CD4-positive, alpha-beta T cell treated with Interleukin-17A for 1 hour (primary cell): ENCODE measurements around the gene EFNA5.

Experiments used
- DNase-seq: peaks from one replicate; pipeline ENCODE4 v3.0.0-alpha.2; 2020

Gene EFNA5

DNA sequence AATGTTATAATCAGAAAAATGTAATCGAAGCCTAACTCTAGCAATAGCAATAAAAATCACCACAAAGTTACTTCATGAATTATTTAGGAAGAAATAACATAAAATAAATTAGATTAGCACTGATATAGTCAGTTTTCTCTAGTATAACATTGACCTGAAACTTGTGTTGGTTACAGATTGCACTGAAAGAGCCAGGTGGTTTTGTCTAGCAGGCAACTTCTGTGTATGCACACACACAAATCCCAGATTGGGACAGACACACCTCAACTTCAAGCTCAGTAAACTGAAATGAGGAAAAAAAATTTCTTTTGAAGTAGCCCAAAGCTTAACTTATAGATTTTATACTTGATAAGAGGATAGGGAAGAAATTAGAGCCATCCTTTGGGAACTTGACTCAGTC, 129.3 kb downstream of the EFNA5 start:
- no peak for DNase-seq

DNA sequence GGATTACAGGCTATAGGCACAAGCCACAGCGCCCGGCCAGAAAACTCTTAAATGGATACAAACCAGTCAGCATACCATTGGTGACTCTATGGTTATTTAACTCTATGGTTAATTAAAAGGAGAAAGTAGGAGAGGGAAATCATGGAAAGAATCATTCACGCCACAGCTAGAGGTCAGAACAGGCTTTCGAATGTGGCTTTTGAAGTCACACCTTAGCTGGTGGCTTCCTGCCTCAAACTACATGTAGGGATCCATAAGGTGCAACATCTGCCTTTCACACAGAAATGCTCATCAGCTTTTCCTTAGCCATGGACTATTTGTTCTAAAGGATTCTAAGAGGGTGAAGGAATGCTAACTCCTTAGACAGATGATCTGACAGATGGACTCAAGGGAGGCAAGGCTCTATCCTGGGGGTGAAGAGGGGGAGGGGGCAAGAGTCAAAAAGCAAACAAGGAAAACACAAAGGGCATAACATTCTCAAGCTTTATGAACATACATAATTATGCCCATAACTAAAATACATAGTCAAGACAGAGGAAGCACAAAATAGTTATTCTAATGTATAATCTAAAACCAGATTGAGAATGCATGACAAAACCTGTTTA, 130.9 kb downstream of the EFNA5 start:
- DNase-seq: no peak

DNA sequence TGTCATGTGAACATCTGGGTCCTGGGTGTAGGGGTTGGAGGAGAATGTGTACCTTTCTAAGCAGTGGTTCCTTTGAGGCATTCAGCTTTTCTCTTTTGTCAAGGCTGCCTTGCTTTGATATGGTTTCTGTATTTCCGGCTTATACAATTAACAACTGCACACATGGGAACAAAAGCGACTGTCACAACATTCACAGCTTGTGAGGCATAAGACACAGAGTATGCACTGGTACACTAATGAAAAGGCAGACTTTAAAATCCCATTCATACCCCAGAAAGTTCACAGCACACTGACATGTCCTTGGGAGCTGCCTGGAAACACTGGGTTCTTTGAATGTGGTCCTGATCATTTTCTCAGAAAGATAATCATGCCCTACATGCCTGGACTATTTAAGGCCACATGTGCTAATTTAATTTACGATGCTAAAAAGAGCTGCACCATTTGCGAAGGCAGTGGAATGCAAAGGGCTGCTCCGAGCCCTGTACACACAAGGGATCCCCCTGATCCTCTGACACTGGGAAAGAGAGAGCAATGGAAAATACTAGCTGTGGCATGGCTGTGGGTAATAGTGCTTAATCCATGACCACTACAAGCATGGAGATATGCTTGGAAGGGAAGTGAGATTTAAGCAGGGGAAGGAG, 131.8 kb downstream of the EFNA5 start:
- no peak for DNase-seq

DNA sequence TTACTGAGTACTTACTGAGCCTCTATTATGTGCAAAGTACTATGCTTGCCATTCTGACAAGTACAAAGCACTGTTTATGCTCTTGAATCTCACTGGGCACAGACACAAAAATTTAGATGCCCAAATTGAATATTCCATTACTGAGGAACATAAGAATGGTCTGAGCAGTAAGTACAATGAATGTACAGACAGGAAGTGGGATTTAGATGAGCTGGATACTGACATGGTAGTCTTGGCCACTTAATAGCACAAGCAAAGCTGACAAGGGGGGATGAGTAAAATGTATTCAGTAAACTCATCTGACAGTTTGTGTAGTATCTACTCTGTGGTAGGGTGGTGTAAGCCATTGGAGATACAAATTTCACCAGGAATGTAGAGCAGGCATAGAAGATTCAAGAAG, 132.4 kb downstream of the EFNA5 start:
- no peak for DNase-seq

DNA sequence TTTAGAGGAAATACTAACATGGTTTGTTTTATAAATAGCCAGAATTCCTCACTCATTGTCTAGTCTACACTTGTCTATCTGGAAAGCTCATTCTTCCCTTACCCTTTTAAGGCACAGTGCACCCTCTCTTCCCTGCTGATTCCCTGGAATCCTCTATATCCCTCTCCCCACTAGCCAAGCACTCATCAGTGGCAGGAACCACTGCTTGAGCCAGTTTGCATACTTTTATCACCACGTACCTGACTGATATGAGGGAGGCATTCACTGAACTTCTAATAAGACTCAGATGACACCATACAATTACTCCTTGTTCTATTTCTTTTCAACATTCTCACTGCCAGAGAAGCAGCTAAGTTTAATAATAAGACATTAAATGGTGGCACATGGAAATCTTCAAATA, 134.9 kb downstream of the EFNA5 start:
- no peak for DNase-seq

DNA sequence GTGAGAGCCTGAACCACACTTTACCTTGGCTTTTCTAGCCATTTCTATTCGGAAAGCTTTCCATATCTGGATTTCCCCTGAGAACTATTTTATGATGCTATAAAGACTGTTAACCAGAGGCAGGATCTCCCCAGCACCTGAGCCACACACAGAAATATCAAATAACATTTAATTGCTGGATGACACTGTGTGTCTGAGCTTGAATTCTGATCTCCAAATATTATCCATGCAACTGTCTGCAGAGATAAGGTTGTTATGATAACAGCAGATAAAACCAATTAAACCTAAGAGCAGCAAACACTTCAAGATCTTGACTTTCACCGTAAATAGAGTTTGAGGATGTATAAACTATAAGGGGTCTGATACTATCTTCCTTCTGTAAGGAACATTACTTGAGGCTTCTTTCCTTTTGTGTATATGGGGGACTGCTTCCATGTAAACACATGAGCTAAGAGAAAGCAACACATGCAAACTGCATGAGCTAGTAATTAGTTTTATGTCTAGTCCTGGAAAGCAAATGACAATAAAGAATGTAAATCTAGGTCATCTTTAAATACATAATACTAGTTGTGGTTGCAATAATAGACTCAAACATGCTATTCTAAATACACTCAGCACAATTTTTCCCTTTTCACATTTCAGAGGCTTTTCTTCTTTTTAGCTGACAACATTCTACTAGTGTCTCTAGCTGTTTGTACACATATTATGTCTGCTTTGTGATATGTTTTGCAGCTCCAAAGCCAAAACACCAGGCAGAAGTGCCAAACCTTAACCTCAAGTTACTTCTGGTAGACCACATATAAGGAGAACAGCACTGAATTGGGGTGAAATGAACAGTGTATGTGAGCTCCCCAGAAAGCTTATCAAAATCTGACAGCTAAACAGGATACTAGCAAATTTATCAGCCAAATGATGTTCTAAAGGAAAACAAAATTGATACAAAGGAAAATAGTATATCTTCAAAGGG, 136.5 kb downstream of the EFNA5 start:
- DNase-seq: peak; percentile 19

DNA sequence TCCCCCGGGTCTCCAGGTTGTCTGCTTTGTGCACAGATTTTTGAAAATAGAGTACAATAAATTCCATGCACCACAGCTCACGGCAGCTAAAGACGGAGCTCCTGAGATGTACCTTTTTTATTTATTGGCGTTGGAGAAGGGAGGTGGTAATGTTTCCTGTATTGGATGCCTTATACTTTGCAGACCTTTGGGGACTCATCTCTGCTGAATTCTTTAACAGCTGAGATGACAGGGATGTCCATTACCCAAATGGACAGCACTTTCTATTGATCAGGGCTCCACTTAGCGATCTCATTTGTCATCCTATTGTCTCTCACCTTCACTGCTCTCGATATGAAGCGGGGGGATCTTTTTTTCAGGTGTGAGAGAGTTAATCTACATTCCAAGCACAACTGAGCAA, 137.8 kb downstream of the EFNA5 start:
- DNase-seq: no peak

DNA sequence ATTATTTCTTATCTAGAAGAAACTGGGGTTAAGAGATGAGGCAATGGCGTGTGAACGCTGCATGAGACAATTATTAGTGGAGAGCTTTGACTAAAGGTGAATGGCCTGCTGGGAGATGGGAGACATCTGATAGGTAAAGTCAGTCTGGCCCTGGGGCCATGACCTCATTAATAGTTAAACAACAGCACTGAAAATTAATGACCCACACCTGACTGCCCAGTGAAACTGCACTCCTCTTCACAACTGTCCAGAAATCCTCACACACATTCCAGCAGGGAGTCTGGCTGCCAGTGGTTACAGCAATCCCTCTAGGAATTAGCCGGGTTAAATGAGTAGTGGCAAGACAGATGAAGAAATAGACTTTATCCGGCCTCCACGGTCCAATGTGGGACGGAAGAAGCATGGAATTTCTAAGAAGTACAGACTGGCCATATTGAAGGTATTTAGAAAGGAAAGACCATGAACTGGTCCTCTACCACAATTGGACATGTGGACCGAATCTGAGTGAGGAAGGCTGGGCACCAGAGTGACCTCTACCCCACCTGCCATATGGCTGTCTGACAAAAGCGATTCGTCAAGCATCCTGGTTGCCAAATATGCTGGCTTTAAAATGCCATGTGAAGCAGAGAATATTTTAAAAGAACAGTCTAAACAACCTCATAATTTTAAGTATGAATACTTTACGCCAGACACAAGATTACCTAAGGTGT, 138.4 kb downstream of the EFNA5 start:
- no peak for DNase-seq

DNA sequence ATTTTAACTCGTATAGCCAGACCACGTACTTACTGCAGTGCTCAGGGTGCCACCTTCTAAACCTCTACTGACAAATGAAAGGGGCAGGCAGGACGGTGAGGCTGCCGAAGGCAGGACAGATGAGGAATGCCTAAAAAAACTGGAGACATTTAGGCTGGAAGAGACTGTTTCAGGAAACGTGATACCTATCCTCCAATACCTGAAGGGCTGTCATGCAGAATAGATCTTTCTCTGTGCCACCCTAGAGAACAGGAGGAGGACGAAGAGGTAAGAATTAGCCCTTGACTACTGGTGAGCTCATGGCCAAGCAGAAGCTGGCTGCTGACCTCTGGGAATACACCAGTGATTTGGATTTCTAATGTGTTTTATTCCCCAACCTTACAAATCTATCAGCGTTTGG, 139.4 kb downstream of the EFNA5 start:
- no peak for DNase-seq

DNA sequence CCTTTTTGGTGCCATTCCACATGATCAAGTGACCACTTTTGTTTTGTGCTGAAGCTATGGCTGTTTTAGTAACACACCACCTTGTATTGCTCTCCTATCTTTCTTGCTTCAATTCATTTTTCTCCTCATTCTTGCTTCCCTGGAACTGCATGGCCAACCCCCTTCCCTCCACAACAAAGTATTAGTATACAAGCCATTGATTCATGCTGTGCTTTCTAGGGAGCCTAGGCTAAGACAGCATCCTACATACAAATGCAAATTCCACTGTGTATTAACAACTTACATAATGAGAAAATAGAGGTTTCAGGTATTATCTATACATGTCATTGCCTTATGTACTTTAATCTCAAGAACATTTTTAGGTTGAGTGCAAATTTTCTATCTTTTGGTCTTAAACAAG, 141.1 kb downstream of the EFNA5 start:
- DNase-seq: no peak

DNA sequence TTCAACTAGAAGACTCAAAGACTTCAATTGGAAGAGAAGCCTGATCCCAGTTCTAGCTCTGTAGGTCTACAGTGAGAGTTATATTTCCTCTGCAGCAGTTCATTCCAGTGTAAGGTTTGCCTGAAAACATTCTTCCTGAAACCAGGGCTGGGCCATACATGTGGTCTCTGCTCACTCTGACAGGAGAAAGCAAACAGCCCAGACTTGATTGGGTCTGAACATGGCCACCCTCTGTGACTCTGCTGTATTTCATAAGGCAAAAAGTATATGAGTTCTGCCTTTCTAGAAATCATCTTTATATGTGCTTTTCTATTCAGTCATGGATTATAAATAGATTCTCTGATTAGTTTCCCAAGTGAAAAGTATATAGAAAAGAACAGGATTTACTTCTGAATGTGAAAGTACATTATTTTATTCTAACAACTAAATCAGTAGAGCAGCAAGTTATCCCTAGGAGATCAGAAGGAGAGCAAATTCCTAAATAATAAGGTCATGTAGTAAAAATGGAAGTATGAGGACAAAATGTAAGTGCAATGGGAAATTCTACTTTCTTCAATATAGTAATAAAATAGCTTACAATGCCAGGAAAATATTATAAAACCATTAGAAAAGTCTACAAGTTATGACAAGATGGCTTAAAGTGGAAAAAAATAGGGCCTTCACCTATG, 144.3 kb downstream of the EFNA5 start:
- no peak for DNase-seq

DNA sequence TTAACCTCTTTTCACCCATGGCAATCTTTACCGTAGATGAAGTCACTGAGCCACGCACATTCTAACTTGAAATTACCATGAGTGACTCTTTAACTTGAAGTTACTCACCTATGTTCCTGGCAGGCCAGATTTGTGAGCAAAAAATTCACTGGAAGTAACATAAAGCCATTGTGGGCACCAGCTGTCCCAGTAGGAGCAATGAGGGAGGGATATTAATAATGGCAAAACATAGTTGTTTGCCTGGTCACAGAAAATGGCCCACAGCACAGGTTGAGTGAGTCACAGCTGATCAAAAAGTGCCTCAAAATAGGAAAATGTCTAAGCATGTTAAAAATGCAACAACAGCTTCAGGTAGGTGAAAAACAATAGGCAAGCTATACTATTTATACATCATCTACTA, 146.6 kb downstream of the EFNA5 start:
- DNase-seq: no peak

DNA sequence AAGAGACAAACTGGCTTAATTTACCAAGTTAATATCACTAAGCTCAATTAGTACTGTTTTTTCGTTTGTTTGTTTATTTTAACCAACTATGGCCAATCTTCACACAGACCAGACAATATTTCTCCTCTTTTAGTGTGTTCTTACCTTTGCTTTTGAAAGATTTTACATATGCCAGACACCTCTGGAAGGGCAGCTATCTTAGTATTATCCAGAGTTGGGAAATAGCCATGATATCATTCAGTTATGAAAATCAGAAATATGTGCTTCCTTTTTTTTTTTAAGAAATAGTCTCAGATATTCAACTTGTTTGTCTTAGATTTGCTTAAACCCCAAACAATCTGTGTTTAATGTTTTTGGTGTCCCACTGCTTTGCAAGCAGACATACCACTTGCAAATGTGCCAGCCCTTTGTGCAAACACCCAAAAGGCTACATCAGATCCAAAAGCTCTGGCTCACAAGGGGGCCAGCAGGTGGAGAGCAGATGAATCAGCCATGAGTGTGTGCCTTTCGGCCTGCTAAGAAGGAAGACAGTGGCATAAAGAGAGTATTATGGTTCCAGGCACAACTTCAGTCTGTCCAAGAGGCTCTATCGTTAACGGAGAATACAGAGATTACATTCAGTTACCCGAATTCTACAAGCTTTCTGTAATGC, 147.6 kb downstream of the EFNA5 start:
- no peak for DNase-seq

DNA sequence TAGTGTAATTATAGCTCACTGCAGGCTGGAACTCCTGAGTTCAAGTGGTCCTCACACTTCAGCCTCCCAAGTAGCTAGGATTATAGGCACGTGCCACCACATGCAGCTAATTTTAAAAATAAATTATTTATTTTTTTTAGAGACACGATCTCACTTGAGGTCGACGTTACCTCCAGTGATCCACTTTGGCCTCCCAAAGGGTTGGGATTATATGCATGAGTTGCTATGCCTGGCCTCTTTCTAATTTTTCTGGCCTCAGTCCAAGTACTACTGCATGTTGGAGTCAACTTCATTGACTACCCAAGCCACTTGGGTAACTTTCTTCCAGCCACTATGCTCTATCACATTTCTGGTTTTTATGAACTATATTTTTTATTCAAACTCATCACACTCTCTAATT, 148.3 kb downstream of the EFNA5 start:
- no peak for DNase-seq

DNA sequence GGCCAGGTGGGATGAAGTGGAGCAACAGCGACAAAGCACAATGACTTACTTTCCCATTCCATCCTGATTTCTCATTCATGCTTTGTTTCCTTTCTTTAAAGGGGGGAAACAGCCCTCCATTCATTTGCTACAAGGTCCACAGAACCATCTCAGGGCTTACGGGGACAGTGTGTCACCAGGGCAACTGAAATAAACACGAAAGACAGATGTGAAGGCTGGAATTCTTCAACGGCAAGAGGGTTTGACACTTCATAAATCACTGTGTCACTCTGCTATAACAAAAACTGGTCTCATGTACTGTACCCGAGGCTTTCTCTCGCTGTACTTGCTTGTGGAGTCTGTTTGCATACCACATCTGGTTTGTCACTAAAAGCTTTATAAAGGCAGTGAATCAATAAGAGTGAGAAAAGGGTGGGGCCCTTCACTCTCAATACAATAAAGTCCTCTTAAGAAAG, 150.8 kb downstream of the EFNA5 start:
- DNase-seq: peak; percentile 30

DNA sequence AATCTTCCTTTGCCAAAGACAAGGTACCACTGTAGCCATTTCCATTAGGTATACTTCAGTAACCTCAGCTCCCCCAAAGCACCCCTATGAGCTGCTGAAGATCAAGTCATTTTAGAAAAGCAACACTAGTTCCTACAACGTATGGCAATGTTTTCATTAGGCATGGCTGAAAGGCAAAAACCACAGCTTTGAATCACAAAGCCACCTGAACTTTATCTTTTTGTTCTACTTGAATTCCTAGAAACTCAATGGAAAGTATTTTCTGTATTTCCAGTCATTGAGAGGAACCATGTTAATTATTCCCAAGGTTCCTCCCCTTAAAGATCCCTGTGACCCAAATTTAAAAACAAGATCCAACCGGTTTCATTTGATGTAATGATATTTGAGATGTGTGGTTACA, 152.1 kb downstream of the EFNA5 start:
- no peak for DNase-seq

DNA sequence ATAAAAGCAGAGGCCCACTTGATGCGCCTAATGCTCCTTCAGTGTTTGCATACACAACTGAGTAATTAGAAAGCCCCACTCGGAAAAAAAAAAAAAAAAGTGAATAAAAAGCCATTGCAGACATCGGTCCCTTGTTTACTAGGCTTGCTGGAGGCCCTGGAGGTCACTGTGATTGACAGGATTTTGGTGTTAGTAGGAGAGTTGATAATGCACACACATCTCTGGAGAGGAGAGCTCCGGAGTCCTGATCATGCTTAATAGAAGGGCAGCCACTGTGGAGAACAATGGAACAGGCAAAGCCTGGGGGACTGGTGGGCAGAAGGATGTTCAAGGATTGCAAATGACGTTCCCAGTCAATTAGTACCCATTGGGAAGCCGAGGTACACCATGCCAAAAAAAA, 152.5 kb downstream of the EFNA5 start:
- no peak for DNase-seq

DNA sequence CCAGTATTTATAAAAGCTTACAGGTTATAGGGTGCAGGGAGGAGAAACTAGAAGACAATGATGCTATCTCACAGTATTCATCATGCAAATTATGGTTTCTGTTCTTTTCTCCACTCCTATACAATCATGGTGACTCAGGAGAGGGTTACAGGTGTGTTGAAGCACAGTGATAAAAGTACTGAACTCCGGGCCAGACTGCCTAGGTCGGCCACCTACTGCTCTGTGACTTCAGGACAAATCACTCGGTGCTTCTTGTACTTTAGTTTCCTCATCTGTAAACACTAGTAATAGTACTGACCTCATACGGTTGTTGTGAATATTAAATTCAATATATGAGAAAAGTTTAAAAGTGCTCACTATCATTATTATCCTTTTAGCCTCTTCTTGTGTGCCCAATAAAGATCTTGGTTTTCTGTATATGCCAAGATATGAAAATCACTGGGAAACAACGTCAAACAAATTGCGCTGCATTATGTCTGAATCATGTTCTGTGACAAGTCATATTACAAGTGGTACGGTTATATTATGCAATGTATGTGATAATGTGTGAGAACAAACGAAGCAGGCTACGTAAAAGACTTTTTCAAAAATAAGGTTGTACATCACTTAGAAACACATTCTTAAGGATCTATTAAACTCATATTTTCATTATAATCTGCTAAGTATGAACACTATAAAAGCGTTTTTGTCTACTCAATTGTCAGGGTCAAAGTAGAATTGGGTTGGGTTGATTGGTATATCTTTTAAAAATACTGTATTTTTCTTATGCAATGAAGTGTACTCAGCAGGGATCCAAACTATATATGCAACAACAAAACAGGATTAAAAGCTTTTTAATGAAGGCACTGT, 153.3 kb downstream of the EFNA5 start:
- no peak for DNase-seq

DNA sequence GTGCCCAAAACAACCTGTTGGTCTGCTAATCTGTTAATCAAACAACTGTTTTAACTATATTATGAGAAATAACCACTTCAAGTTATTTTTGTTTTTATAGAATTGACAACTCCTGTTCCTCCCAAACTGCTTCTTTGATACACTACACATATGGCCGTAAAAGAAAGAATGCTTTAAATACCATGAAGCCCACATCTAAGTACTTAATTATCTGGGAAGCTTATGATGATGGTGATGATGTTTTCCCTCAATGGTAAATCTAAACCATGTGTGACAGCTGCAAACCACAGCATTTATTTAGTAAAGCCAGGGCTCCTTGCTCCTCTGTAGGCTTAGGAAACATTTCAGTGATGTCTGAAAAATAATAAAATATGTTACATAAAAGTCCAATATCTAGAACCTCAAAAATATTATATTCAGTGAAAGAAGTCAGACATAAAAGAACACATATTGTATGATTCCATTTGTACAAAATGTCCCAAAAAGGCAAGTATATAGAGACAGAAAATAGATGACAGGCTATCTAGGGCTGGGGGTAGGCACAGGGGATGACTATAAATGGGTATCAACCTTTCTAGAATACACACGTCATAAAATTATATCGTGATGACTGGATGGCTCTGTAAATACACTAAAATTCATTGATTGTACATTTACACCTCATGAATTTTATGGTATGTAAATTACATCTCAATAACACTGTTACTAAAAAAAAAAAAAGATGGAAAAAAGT, 154.1 kb downstream of the EFNA5 start:
- DNase-seq: no peak

DNA sequence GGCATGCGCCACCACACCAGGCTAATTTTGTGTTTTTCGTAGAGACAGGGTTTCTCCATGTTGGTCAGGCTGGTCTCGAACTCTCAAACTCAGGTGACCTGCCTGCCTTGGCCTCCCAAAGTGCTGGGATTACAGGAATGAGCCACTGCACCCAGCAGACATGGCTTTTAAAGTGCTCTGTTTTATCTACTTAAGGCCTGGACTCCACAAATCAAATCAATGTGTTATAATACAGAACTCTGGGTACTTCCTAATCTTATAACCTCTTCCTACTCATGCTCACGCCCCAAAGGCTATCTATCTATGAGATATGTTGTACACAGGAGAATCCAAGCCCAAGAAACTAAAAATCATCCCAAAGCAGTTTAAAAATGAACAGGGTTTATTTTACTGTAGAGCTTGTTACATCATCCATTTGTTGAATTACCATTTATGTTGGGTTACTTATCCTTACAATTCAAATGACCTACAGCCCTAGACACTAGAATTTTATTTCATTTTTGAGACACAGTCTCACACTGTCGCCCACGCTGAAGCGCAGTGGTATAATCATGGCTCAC, 155.1 kb downstream of the EFNA5 start:
- no peak for DNase-seq
